HG03457 (cell line): ENCODE data around the gene SCAPER.
"Not testable (repeated sequence)": the region's sequence is repeated elsewhere in the genome, so short reads cannot be mapped to it uniquely, and the experiment has no call there.

Experiments used
- ATAC-seq: cut with Tn5 transposase; IDR thresholded peaks from one replicate; pipeline ENCODE4 v1.9.1; 2021; ENCODE audit warnings: moderate number of reproducible peaks; ENCODE audit not compliant: unreplicated experiment

The SCAPER gene

GRCh38 chr15:76503804-76504203 lies 401.3 kb downstream of the SCAPER start:
- no peak for ATAC-seq

- ATAC-seq = no peak
Measured at GRCh38 chr15:76503121-76503520, 402.0 kb downstream of the SCAPER start.

- no peak for ATAC-seq
Measured at GRCh38 chr15:76502678-76503077, 402.5 kb downstream of the SCAPER start.

- not testable (repeated sequence) for ATAC-seq
Measured at GRCh38 chr15:76502185-76502584, 403.0 kb downstream of the SCAPER start.

GRCh38 chr15:76501726-76502125 lies 403.4 kb downstream of the SCAPER start:
- no peak for ATAC-seq

GRCh38 chr15:76501011-76501410 lies 404.1 kb downstream of the SCAPER start:
- ATAC-seq = no peak

- no peak for ATAC-seq
Measured at GRCh38 chr15:76495487-76495886, 409.7 kb downstream of the SCAPER start.

- no peak for ATAC-seq
Measured at GRCh38 chr15:76492538-76492937, 412.6 kb downstream of the SCAPER start.

- ATAC-seq = no peak
Measured at GRCh38 chr15:76483752-76484151, 421.4 kb downstream of the SCAPER start.

- ATAC-seq = no peak
Measured at GRCh38 chr15:76483018-76483417, 422.1 kb downstream of the SCAPER start.

GRCh38 chr15:76480267-76480666 lies 424.9 kb downstream of the SCAPER start:
- ATAC-seq = no peak

- no peak for ATAC-seq
Measured at GRCh38 chr15:76470691-76471090, 434.4 kb downstream of the SCAPER start.

- no peak for ATAC-seq
Measured at GRCh38 chr15:76468722-76469121, 436.4 kb downstream of the SCAPER start.

GRCh38 chr15:76467136-76467535 lies 438.0 kb downstream of the SCAPER start:
- no peak for ATAC-seq

- no peak for ATAC-seq
Measured at GRCh38 chr15:76465728-76466127, 439.4 kb downstream of the SCAPER start.

- no peak for ATAC-seq
Measured at GRCh38 chr15:76464247-76464646, 440.9 kb downstream of the SCAPER start.

GRCh38 chr15:76460871-76461270 lies 444.3 kb downstream of the SCAPER start:
- ATAC-seq = no peak

- no peak for ATAC-seq
Measured at GRCh38 chr15:76460347-76460746, 444.8 kb downstream of the SCAPER start.

- ATAC-seq = no peak
Measured at GRCh38 chr15:76451540-76451939, 453.6 kb downstream of the SCAPER start.

GRCh38 chr15:76449455-76449854 lies 455.7 kb downstream of the SCAPER start:
- ATAC-seq = no peak

- no peak for ATAC-seq
Measured at GRCh38 chr15:76448755-76449154, 456.4 kb downstream of the SCAPER start.

- ATAC-seq = no peak
Measured at GRCh38 chr15:76447728-76448441, 457.3 kb downstream of the SCAPER start.

GRCh38 chr15:76440441-76440840 lies 464.7 kb downstream of the SCAPER start:
- no peak for ATAC-seq
